ENCODE data around the gene NSMF. TPM values are rescaled to one million over a fixed set of nuclear protein-coding genes. Genes with fewer than 3 reads are reported as not detected.

NSMF gene
- total RNA-seq, 1 donor from 2014 or later: 52.5 TPM

- H3K27me3 ChIP-seq (ENCODE audit: control insufficient read depth, insufficient read depth, low read length): peaks cover 48% of the 10 kb centered on the region
- no peak for DNase-seq (ENCODE audit: low read depth)
- TF ChIP-seq, protein P1, sequence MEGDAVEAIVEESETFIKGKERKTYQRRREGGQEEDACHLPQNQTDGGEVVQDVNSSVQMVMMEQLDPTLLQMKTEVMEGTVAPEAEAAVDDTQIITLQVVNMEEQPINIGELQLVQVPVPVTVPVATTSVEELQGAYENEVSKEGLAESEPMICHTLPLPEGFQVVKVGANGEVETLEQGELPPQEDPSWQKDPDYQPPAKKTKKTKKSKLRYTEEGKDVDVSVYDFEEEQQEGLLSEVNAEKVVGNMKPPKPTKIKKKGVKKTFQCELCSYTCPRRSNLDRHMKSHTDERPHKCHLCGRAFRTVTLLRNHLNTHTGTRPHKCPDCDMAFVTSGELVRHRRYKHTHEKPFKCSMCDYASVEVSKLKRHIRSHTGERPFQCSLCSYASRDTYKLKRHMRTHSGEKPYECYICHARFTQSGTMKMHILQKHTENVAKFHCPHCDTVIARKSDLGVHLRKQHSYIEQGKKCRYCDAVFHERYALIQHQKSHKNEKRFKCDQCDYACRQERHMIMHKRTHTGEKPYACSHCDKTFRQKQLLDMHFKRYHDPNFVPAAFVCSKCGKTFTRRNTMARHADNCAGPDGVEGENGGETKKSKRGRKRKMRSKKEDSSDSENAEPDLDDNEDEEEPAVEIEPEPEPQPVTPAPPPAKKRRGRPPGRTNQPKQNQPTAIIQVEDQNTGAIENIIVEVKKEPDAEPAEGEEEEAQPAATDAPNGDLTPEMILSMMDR (IDR thresholded peaks at IDR 0.05; ENCODE audit: insufficient read depth, low read length, poor library complexity, severe bottlenecking): no peak
Observed at GRCh38 chr9:137431416-137431931, 27.7 kb downstream of the NSMF start.

GRCh38 chr9:137430723-137431415 lies 28.3 kb downstream of the NSMF start:
- DNase-seq (ENCODE audit: low read depth): no peak
- H3K27me3 ChIP-seq (ENCODE audit: control insufficient read depth, insufficient read depth, low read length): peaks cover 48% of the 10 kb centered on the region
- no peak overlapping the region for H3K4me3 ChIP-seq (ENCODE audit: low read depth, low read length)
- no peaks in the 10 kb centered on the region for H3K36me3 ChIP-seq (ENCODE audit: control insufficient read depth, insufficient read depth, low read length)
- TF ChIP-seq, protein P1 (IDR thresholded peaks at IDR 0.05; ENCODE audit: insufficient read depth, low read length, poor library complexity, severe bottlenecking): no peak

More at GRCh38 chr9:137431416-137431931, 27.7 kb downstream of the NSMF start:
- Histone ChIP-seq H3K36me3 (ENCODE audit: control insufficient read depth, insufficient read depth, low read length) (no peaks in the 10 kb centered on the region), H3K4me3 (ENCODE audit: low read depth, low read length) (no peak overlapping the region)

DNA sequence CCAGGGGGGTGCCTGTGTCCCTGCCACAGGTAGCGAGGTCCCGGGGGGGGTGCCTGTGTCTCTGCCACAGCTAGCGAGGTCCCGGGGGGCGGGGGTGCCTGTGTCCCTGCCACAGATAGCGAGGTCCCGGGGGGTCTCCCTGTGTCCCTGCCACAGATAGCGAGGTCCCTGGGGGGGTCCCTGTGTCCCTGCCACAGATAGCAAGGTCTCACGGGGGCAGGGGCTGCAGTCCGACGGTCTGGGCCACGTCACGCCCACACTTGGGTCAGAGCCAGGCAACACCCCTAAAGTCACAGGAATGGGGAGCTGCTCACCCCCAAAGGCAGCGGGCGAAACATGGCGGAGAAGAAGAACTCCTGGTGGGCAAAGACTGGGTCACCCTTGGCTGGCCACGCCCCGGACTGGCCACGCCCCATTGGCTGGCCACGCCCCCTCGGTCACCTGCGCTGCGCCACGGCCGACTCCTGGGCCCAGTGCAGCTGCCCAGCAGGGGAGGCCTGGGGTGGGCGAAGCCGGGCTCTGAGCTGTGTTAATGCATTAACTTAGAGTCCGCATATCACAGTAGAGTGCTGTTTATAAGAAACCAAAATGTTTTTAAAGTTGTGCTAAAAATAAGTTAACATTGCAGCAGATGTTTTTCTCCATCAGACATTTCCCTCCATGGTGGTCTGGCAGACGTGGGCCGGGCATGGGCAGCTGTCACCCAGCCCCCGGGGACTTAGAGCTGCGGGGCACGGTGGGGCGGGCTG lies 29.0 kb downstream of the NSMF start:
- Histone ChIP-seq H3K36me3 (ENCODE audit: control insufficient read depth, insufficient read depth, low read length) (no peaks in the 10 kb centered on the region), H3K4me3 (ENCODE audit: low read depth, low read length) (no peak overlapping the region), H3K27me3 (ENCODE audit: control insufficient read depth, insufficient read depth, low read length) (peaks cover 48% of the 10 kb centered on the region)
- no peak for DNase-seq (ENCODE audit: low read depth)
- TF ChIP-seq, protein P1 (IDR thresholded peaks at IDR 0.05; ENCODE audit: insufficient read depth, low read length, poor library complexity, severe bottlenecking): no peak

GRCh38 chr9:137429546-137429890 lies 29.6 kb downstream of the NSMF start:
- no peak for DNase-seq (ENCODE audit: low read depth)
- H3K27me3 ChIP-seq (ENCODE audit: control insufficient read depth, insufficient read depth, low read length): peaks cover 45% of the 10 kb centered on the region
- no peaks in the 10 kb centered on the region for H3K36me3 ChIP-seq (ENCODE audit: control insufficient read depth, insufficient read depth, low read length)
- no peak overlapping the region for H3K4me3 ChIP-seq (ENCODE audit: low read depth, low read length)
- TF ChIP-seq, protein P1 (IDR thresholded peaks at IDR 0.05; ENCODE audit: insufficient read depth, low read length, poor library complexity, severe bottlenecking): no peak

DNA sequence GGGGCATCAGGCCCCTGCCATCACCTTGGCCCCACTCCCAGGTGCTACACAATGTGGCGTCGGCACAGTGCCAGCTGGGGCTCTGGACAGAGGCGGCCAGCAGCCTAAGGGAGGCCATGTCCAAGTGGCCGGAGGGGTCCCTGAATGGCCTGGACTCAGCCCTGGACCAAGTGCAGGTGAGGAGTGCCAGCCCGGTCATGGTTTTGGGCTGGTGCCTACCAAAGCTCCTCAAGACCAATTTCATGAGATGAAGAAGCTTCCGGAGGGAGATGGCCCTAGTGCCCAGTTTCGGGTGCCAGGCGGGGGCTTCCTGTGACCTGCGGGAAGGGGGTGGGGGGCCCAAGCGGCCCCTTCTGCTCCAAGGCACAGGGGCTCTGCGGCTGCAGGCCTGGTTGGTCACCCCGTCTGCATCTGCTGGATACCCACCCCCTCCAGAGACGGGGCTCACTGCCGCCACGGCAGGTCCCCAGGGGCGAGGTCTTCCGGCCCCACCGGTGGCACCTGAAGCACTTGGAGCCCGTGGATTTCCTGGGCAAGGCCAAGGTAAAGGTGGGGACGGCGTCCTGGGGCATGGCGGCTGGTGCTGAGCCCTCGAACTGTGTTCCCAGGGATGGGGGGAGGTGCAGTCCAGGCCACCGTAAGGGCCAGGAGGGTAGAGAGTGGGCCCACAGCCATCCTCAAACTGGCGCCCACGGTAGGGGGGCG lies 30.1 kb downstream of the NSMF start:
- H3K27me3 ChIP-seq (ENCODE audit: control insufficient read depth, insufficient read depth, low read length): peaks cover 40% of the 10 kb centered on the region

More for the DNA sequence above, 30.1 kb downstream of the NSMF start:
- no peak overlapping the region for H3K4me3 ChIP-seq (ENCODE audit: low read depth, low read length)
- DNase-seq (ENCODE audit: low read depth): no peak
- TF ChIP-seq, protein P1 (IDR thresholded peaks at IDR 0.05; ENCODE audit: insufficient read depth, low read length, poor library complexity, severe bottlenecking): no peak
- H3K36me3 ChIP-seq (ENCODE audit: control insufficient read depth, insufficient read depth, low read length): no peaks in the 10 kb centered on the region

Data from kidney epithelial cell (primary cell).